ENCODE data around the gene KANSL1.

The KANSL1 gene

DNA sequence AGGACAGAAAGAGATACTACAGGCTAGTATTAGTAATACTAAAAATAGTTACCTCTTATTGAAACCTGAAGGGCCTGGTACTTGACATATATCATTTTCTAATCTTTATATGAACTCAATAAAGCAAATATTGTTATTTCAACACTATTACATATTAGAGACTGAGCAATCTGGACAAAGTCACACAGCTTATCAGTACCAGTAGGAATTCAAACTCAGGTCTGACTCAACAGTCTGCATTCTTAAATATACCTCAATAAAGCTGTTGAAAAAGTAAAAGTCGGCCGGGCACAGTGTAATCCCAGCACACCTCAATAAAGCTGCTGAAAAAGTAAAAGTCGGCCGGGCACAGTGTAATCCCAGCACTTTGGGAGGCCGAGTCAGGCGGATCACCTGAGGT, 67.4 kb downstream of the KANSL1 start:
- Histone ChIP-seq H3K4me1 (ENCODE audit: control insufficient read depth, low read length) (peaks cover 18% of the 10 kb centered on the region), H4K20me1 (ENCODE audit: control insufficient read depth, insufficient read depth, low read depth, low read length) (peaks cover 77% of the 10 kb centered on the region)

GRCh38 chr17:46124695-46125592, 68.3 kb downstream of the KANSL1 start:
- TF ChIP-seq CTCF (IDR thresholded peaks at IDR 0.05; ENCODE audit: low read depth, low read length, poor library complexity, severe bottlenecking) (no peak), EZH2phosphoT487 (IDR thresholded peaks at IDR 0.05; ENCODE audit: borderline replicate concordance, low read length) (no peak)
- Histone ChIP-seq H3F3A (ENCODE audit: control insufficient read depth, insufficient read depth) (0 out of 2 replicates have a peak, but pooled peaks cover 5% of the 10 kb centered on the region), H3K9me2 (replicated peaks; ENCODE audit: control insufficient read depth, low read length) (no peaks in the 10 kb centered on the region), H3K27me3 (ENCODE audit: control insufficient read depth, low read length) (no peaks in the 10 kb centered on the region), H3K4me1 (ENCODE audit: control insufficient read depth, low read length) (peaks cover 18% of the 10 kb centered on the region), H3K9me3 (ENCODE audit: control insufficient read depth, insufficient read depth, low read length) (no peaks in the 10 kb centered on the region), H3K4me3 (ENCODE audit: low read length) (no peak overlapping the region), H3K36me3 (ENCODE audit: control insufficient read depth, low read length) (peaks cover 38% of the 10 kb centered on the region), H3K4me2 (ENCODE audit: low read length) (no peak overlapping the region), H3K79me2 (ENCODE audit: control insufficient read depth, low read length) (peaks cover 99% of the 10 kb centered on the region), H3K27ac (ENCODE audit: low read depth, low read length) (no peak overlapping the region), H4K20me1 (ENCODE audit: control insufficient read depth, insufficient read depth, low read depth, low read length) (peaks cover 74% of the 10 kb centered on the region)

More for the DNA sequence above, 67.4 kb downstream of the KANSL1 start:
- H3K4me3 ChIP-seq (ENCODE audit: low read length) = no peak overlapping the region
- peaks cover 38% of the 10 kb centered on the region for H3K36me3 ChIP-seq (ENCODE audit: control insufficient read depth, low read length)
- H3K4me2 ChIP-seq (ENCODE audit: low read length) = no peak overlapping the region
- H3K9me3 ChIP-seq (ENCODE audit: control insufficient read depth, insufficient read depth, low read length) = no peaks in the 10 kb centered on the region
- 0 out of 2 replicates have a peak, but pooled peaks cover 3% of the 10 kb centered on the region for H3F3A ChIP-seq (ENCODE audit: control insufficient read depth, insufficient read depth)
- no peaks in the 10 kb centered on the region for H3K9me2 ChIP-seq (replicated peaks; ENCODE audit: control insufficient read depth, low read length)
- peaks cover 99% of the 10 kb centered on the region for H3K79me2 ChIP-seq (ENCODE audit: control insufficient read depth, low read length)
- H3K27me3 ChIP-seq (ENCODE audit: control insufficient read depth, low read length) = no peaks in the 10 kb centered on the region
- TF ChIP-seq EZH2phosphoT487 (IDR thresholded peaks at IDR 0.05; ENCODE audit: borderline replicate concordance, low read length) (no peak), CTCF (IDR thresholded peaks at IDR 0.05; ENCODE audit: low read depth, low read length, poor library complexity, severe bottlenecking) (no peak)
- no peak overlapping the region for H3K27ac ChIP-seq (ENCODE audit: low read depth, low read length)

- H3F3A ChIP-seq (ENCODE audit: control insufficient read depth, insufficient read depth) = 0 out of 2 replicates have a peak, but pooled peaks cover 5% of the 10 kb centered on the region
- peaks cover 32% of the 10 kb centered on the region for H3K36me3 ChIP-seq (ENCODE audit: control insufficient read depth, low read length)
- no peak overlapping the region for H3K4me3 ChIP-seq (ENCODE audit: low read length)
- no peaks in the 10 kb centered on the region for H3K9me2 ChIP-seq (replicated peaks; ENCODE audit: control insufficient read depth, low read length)
- H3K9me3 ChIP-seq (ENCODE audit: control insufficient read depth, insufficient read depth, low read length) = no peaks in the 10 kb centered on the region
- TF ChIP-seq EZH2phosphoT487 (IDR thresholded peaks at IDR 0.05; ENCODE audit: borderline replicate concordance, low read length) = no peak
- TF ChIP-seq CTCF (IDR thresholded peaks at IDR 0.05; ENCODE audit: low read depth, low read length, poor library complexity, severe bottlenecking) = no peak
- H3K27me3 ChIP-seq (ENCODE audit: control insufficient read depth, low read length) = no peaks in the 10 kb centered on the region
- H3K27ac ChIP-seq (ENCODE audit: low read depth, low read length) = no peak overlapping the region
- peaks cover 99% of the 10 kb centered on the region for H3K79me2 ChIP-seq (ENCODE audit: control insufficient read depth, low read length)
- H4K20me1 ChIP-seq (ENCODE audit: control insufficient read depth, insufficient read depth, low read depth, low read length) = peaks cover 69% of the 10 kb centered on the region
- H3K4me2 ChIP-seq (ENCODE audit: low read length) = no peak overlapping the region
- H3K4me1 ChIP-seq (ENCODE audit: control insufficient read depth, low read length) = peaks cover 18% of the 10 kb centered on the region
Measured at GRCh38 chr17:46123607-46124006, 69.6 kb downstream of the KANSL1 start.

All from DOHH2 (cell line).